ENCODE measurements around the gene LRRC47. TPM values are rescaled to one million over a fixed set of nuclear protein-coding genes. Genes with fewer than 3 reads are reported as not detected.

Gene LRRC47
- total and polyA plus RNA-seq, 2 of the 13 experiments (the other 11 are each of a cell fraction or from before 2014, with no cell fraction given) = 18.3 to 52.5 TPM

DNA sequence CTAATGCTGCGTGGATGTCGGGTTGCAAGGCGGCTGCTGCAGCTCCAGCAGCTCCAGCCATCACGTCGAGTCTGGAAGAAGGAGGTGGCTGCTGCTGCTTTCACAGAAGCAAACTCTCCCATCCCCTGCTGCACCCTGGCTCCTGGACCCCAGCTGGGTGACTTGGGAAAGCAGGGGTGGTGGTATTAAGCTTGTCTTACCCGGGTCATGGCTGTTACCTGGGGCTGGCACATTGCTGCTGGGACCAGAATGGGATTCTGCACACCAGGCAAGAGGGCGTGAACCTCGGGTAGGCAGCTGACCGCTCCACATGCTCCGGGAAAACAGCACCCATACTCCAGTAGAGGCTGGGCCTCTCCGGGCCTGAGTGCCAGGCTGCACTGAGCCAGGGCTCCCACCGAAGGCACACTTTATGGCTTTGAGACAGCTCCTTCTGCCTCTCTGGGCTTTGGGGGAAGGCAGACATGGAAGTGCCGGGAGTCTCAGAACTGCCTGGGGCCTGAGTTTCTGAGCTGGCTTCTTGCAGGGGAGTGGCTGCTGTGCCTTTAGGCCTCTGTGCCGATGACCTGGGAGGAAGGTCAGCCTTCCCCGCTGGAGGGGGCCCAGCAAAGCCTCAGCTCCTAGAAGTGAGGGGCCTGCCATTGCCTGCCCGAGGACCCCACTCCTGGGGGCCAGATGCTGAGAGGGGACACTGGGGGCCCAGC lies 22.6 kb downstream of the LRRC47 start (continued):
- TF ChIP-seq ZNF546 (CRISPR knock-in tag; conservative IDR thresholded peaks at IDR 0.05) (peak; percentile 26), YY1 (IDR thresholded peaks at IDR 0.05; ENCODE audit: insufficient read depth, insufficient replicate concordance, low read depth, low read length) (no peak), NR2F6 (IDR thresholded peaks at IDR 0.05) (peak; percentile 46; the same call in 1 of the 2 replicates), NR2F6 (CRISPR knock-in tag; IDR thresholded peaks at IDR 0.05) (no peak), EED (CRISPR knock-in tag; IDR thresholded peaks at IDR 0.05) (0 out of 2 replicates have a peak, but pooled peaks have one; percentile 15), SAP130 (CRISPR knock-in tag; IDR thresholded peaks at IDR 0.05; ENCODE audit: low read depth) (0 out of 2 replicates have a peak, but pooled peaks have one; percentile 21), ZNF777 (CRISPR knock-in tag; IDR thresholded peaks at IDR 0.05) (peak; percentile 32), ZNF672 (CRISPR knock-in tag; IDR thresholded peaks at IDR 0.05) (no peak), ZNF557 (CRISPR knock-in tag; IDR thresholded peaks at IDR 0.05) (0 out of 2 replicates have a peak, but pooled peaks have one; percentile 14), ZNF737 (CRISPR knock-in tag; IDR thresholded peaks at IDR 0.05; ENCODE audit: borderline replicate concordance) (no peak), PCBP1 (IDR thresholded peaks at IDR 0.05; ENCODE audit: borderline replicate concordance, low read depth, low read length) (no peak), ZNF274 (CRISPR knock-in tag; IDR thresholded peaks at IDR 0.05) (0 out of 2 replicates have a peak, but pooled peaks have one; percentile 34)
- TF ChIP-seq, protein P1, sequence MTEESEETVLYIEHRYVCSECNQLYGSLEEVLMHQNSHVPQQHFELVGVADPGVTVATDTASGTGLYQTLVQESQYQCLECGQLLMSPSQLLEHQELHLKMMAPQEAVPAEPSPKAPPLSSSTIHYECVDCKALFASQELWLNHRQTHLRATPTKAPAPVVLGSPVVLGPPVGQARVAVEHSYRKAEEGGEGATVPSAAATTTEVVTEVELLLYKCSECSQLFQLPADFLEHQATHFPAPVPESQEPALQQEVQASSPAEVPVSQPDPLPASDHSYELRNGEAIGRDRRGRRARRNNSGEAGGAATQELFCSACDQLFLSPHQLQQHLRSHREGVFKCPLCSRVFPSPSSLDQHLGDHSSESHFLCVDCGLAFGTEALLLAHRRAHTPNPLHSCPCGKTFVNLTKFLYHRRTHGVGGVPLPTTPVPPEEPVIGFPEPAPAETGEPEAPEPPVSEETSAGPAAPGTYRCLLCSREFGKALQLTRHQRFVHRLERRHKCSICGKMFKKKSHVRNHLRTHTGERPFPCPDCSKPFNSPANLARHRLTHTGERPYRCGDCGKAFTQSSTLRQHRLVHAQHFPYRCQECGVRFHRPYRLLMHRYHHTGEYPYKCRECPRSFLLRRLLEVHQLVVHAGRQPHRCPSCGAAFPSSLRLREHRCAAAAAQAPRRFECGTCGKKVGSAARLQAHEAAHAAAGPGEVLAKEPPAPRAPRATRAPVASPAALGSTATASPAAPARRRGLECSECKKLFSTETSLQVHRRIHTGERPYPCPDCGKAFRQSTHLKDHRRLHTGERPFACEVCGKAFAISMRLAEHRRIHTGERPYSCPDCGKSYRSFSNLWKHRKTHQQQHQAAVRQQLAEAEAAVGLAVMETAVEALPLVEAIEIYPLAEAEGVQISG (CRISPR knock-in tag; IDR thresholded peaks at IDR 0.05) = 0 out of 2 replicates have a peak, but pooled peaks have one; percentile 33
- TF ChIP-seq, protein P2, sequence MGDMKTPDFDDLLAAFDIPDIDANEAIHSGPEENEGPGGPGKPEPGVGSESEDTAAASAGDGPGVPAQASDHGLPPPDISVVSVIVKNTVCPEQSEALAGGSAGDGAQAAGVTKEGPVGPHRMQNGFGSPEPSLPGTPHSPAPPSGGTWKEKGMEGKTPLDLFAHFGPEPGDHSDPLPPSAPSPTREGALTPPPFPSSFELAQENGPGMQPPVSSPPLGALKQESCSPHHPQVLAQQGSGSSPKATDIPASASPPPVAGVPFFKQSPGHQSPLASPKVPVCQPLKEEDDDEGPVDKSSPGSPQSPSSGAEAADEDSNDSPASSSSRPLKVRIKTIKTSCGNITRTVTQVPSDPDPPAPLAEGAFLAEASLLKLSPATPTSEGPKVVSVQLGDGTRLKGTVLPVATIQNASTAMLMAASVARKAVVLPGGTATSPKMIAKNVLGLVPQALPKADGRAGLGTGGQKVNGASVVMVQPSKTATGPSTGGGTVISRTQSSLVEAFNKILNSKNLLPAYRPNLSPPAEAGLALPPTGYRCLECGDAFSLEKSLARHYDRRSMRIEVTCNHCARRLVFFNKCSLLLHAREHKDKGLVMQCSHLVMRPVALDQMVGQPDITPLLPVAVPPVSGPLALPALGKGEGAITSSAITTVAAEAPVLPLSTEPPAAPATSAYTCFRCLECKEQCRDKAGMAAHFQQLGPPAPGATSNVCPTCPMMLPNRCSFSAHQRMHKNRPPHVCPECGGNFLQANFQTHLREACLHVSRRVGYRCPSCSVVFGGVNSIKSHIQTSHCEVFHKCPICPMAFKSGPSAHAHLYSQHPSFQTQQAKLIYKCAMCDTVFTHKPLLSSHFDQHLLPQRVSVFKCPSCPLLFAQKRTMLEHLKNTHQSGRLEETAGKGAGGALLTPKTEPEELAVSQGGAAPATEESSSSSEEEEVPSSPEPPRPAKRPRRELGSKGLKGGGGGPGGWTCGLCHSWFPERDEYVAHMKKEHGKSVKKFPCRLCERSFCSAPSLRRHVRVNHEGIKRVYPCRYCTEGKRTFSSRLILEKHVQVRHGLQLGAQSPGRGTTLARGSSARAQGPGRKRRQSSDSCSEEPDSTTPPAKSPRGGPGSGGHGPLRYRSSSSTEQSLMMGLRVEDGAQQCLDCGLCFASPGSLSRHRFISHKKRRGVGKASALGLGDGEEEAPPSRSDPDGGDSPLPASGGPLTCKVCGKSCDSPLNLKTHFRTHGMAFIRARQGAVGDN (CRISPR knock-in tag; IDR thresholded peaks at IDR 0.05) = peak; percentile 79
- TF ChIP-seq, protein P3, sequence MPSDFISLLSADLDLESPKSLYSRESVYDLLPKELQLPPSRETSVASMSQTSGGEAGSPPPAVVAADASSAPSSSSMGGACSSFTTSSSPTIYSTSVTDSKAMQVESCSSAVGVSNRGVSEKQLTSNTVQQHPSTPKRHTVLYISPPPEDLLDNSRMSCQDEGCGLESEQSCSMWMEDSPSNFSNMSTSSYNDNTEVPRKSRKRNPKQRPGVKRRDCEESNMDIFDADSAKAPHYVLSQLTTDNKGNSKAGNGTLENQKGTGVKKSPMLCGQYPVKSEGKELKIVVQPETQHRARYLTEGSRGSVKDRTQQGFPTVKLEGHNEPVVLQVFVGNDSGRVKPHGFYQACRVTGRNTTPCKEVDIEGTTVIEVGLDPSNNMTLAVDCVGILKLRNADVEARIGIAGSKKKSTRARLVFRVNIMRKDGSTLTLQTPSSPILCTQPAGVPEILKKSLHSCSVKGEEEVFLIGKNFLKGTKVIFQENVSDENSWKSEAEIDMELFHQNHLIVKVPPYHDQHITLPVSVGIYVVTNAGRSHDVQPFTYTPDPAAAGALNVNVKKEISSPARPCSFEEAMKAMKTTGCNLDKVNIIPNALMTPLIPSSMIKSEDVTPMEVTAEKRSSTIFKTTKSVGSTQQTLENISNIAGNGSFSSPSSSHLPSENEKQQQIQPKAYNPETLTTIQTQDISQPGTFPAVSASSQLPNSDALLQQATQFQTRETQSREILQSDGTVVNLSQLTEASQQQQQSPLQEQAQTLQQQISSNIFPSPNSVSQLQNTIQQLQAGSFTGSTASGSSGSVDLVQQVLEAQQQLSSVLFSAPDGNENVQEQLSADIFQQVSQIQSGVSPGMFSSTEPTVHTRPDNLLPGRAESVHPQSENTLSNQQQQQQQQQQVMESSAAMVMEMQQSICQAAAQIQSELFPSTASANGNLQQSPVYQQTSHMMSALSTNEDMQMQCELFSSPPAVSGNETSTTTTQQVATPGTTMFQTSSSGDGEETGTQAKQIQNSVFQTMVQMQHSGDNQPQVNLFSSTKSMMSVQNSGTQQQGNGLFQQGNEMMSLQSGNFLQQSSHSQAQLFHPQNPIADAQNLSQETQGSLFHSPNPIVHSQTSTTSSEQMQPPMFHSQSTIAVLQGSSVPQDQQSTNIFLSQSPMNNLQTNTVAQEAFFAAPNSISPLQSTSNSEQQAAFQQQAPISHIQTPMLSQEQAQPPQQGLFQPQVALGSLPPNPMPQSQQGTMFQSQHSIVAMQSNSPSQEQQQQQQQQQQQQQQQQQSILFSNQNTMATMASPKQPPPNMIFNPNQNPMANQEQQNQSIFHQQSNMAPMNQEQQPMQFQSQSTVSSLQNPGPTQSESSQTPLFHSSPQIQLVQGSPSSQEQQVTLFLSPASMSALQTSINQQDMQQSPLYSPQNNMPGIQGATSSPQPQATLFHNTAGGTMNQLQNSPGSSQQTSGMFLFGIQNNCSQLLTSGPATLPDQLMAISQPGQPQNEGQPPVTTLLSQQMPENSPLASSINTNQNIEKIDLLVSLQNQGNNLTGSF (CRISPR knock-in tag; IDR thresholded peaks at IDR 0.05) = no peak
- TF ChIP-seq, protein P4, sequence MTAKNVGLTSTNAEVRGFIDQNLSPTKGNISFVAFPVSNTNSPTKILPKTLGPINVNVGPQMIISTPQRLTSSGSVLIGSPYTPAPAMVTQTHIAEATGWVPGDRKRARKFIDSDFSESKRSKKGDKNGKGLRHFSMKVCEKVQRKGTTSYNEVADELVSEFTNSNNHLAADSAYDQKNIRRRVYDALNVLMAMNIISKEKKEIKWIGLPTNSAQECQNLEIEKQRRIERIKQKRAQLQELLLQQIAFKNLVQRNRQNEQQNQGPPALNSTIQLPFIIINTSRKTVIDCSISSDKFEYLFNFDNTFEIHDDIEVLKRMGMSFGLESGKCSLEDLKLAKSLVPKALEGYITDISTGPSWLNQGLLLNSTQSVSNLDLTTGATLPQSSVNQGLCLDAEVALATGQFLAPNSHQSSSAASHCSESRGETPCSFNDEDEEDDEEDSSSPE (CRISPR knock-in tag; IDR thresholded peaks at IDR 0.05) = no peak
